Measurements from ENCODE around the gene RPS13. TPM values are rescaled to one million over a fixed set of nuclear protein-coding genes. Genes with fewer than 3 reads are reported as not detected.
"Not testable (repeated sequence)": the region's sequence is repeated elsewhere in the genome, so short reads cannot be mapped to it uniquely, and the experiment has no call there.

Gene RPS13
- polyA plus RNA-seq: 1,000 to 10,000 TPM; 1,256 to 1,933 TPM

GRCh38 chr11:17077520-17078401 is at the start of gene RPS13:
Gene RPS13 (minus strand): TSS chr11:17077667. CDS start chr11:17077641, 26 bp downstream.
- Histone ChIP-seq H3K9me3 (ENCODE audit: control insufficient read depth in 2 of 2, insufficient read depth in 1 of 2, low read depth in 1 of 2, low read length in 1 of 2) (no peaks in the 10 kb centered on the region), H3K27me3 (ENCODE audit: control insufficient read depth in 1 of 2, insufficient read depth in 2 of 2, low read length in 2 of 2) (no peaks in the 10 kb centered on the region), H3K36me3 (ENCODE audit: control insufficient read depth in 2 of 2, insufficient read depth in 2 of 2, low read length in 1 of 2) (peaks cover 0 to 4% of the 10 kb centered on the region in 2 donors), H3K4me1 (ENCODE audit: control insufficient read depth in 2 of 2, insufficient read depth in 2 of 2, low read length in 1 of 2) (peaks cover 2 to 5% of the 10 kb centered on the region in 2 donors), H3K4me3 (ENCODE audit: low read depth in 1 of 2, low read length in 2 of 2) (peak within 1 kb of the TSS; percentile 76 to 93), H3K27ac (ENCODE audit: low read depth in 2 of 2, low read length in 1 of 2) (peak within 1 kb of the TSS; percentile 84 to 89)
- 0 to 1% methylated on average over 55 of the region's 55 CpGs for WGBS, 2 donors

GRCh38 chr11:17121981-17122380 is 44.5 kb upstream of the RPS13 start:
- Histone ChIP-seq H3K36me3 (ENCODE audit: control insufficient read depth in 2 of 2, insufficient read depth in 2 of 2, low read length in 1 of 2) (no peaks in the 10 kb centered on the region), H3K9me3 (ENCODE audit: control insufficient read depth in 2 of 2, insufficient read depth in 1 of 2, low read depth in 1 of 2, low read length in 1 of 2) (no peaks in the 10 kb centered on the region), H3K27me3 (ENCODE audit: control insufficient read depth in 1 of 2, insufficient read depth in 2 of 2, low read length in 2 of 2) (no peaks in the 10 kb centered on the region), H3K27ac (ENCODE audit: low read depth in 2 of 2, low read length in 1 of 2) (no peak overlapping the region), H3K4me3 (ENCODE audit: low read depth in 1 of 2, low read length in 2 of 2) (no peak overlapping the region), H3K4me1 (ENCODE audit: control insufficient read depth in 2 of 2, insufficient read depth in 2 of 2, low read length in 1 of 2) (no peaks in the 10 kb centered on the region)
- WGBS, 2 donors: 94 to 98% methylated on average over 2 of the region's 2 CpGs

GRCh38 chr11:17117262-17117661 is 39.8 kb upstream of the RPS13 start:
- H3K36me3 ChIP-seq (ENCODE audit: control insufficient read depth in 2 of 2, insufficient read depth in 2 of 2, low read length in 1 of 2): no peaks in the 10 kb centered on the region

GRCh38 chr11:17116117-17116516 is 38.6 kb upstream of the RPS13 start:
- H3K27me3 ChIP-seq (ENCODE audit: control insufficient read depth in 1 of 2, insufficient read depth in 2 of 2, low read length in 2 of 2): no peaks in the 10 kb centered on the region
- no peak overlapping the region for H3K4me3 ChIP-seq (ENCODE audit: low read depth in 1 of 2, low read length in 2 of 2)
- no peaks in the 10 kb centered on the region for H3K4me1 ChIP-seq (ENCODE audit: control insufficient read depth in 2 of 2, insufficient read depth in 2 of 2, low read length in 1 of 2)
- H3K36me3 ChIP-seq (ENCODE audit: control insufficient read depth in 2 of 2, insufficient read depth in 2 of 2, low read length in 1 of 2): no peaks in the 10 kb centered on the region
- no peak overlapping the region for H3K27ac ChIP-seq (ENCODE audit: low read depth in 2 of 2, low read length in 1 of 2)
- WGBS, 2 donors: 75 to 90% methylated on average over 1 of the region's 1 CpG
- no peaks in the 10 kb centered on the region for H3K9me3 ChIP-seq (ENCODE audit: control insufficient read depth in 2 of 2, insufficient read depth in 1 of 2, low read depth in 1 of 2, low read length in 1 of 2)

More at GRCh38 chr11:17117262-17117661, 39.8 kb upstream of the RPS13 start:
- 96 to 97% methylated on average over 4 of the region's 4 CpGs for WGBS, 2 donors
- H3K4me1 ChIP-seq (ENCODE audit: control insufficient read depth in 2 of 2, insufficient read depth in 2 of 2, low read length in 1 of 2): no peaks in the 10 kb centered on the region
- H3K4me3 ChIP-seq (ENCODE audit: low read depth in 1 of 2, low read length in 2 of 2): no peak overlapping the region
- H3K27me3 ChIP-seq (ENCODE audit: control insufficient read depth in 1 of 2, insufficient read depth in 2 of 2, low read length in 2 of 2): no peaks in the 10 kb centered on the region
- no peak overlapping the region for H3K27ac ChIP-seq (ENCODE audit: low read depth in 2 of 2, low read length in 1 of 2)
- H3K9me3 ChIP-seq (ENCODE audit: control insufficient read depth in 2 of 2, insufficient read depth in 1 of 2, low read depth in 1 of 2, low read length in 1 of 2): no peaks in the 10 kb centered on the region

GRCh38 chr11:17107745-17108144 is 30.3 kb upstream of the RPS13 start:
- H3K36me3 ChIP-seq (ENCODE audit: control insufficient read depth in 2 of 2, insufficient read depth in 2 of 2, low read length in 1 of 2); H3K27me3 ChIP-seq (ENCODE audit: control insufficient read depth in 1 of 2, insufficient read depth in 2 of 2, low read length in 2 of 2); H3K4me3 ChIP-seq (ENCODE audit: low read depth in 1 of 2, low read length in 2 of 2); H3K4me1 ChIP-seq (ENCODE audit: control insufficient read depth in 2 of 2, insufficient read depth in 2 of 2, low read length in 1 of 2); H3K27ac ChIP-seq (ENCODE audit: low read depth in 2 of 2, low read length in 1 of 2); H3K9me3 ChIP-seq (ENCODE audit: control insufficient read depth in 2 of 2, insufficient read depth in 1 of 2, low read depth in 1 of 2, low read length in 1 of 2): not testable (repeated sequence)
- 89 to 91% methylated on average over 6 of the region's 6 CpGs for WGBS, 2 donors

- H3K4me1 ChIP-seq (ENCODE audit: control insufficient read depth in 2 of 2, insufficient read depth in 2 of 2, low read length in 1 of 2); H3K36me3 ChIP-seq (ENCODE audit: control insufficient read depth in 2 of 2, insufficient read depth in 2 of 2, low read length in 1 of 2); H3K27ac ChIP-seq (ENCODE audit: low read depth in 2 of 2, low read length in 1 of 2); H3K4me3 ChIP-seq (ENCODE audit: low read depth in 1 of 2, low read length in 2 of 2); H3K27me3 ChIP-seq (ENCODE audit: control insufficient read depth in 1 of 2, insufficient read depth in 2 of 2, low read length in 2 of 2); H3K9me3 ChIP-seq (ENCODE audit: control insufficient read depth in 2 of 2, insufficient read depth in 1 of 2, low read depth in 1 of 2, low read length in 1 of 2): not testable (repeated sequence)
- 94 to 95% methylated on average over 9 of the region's 9 CpGs for WGBS, 2 donors
These were observed 28.1 kb upstream of the RPS13 start for GRCh38 chr11:17105404-17106040.

GRCh38 chr11:17102462-17102861 is 25.0 kb upstream of the RPS13 start:
- H3K9me3 ChIP-seq (ENCODE audit: control insufficient read depth in 2 of 2, insufficient read depth in 1 of 2, low read depth in 1 of 2, low read length in 1 of 2): no peaks in the 10 kb centered on the region
- no peak overlapping the region for H3K4me3 ChIP-seq (ENCODE audit: low read depth in 1 of 2, low read length in 2 of 2)
- no peaks in the 10 kb centered on the region for H3K27me3 ChIP-seq (ENCODE audit: control insufficient read depth in 1 of 2, insufficient read depth in 2 of 2, low read length in 2 of 2)
- no peaks in the 10 kb centered on the region for H3K4me1 ChIP-seq (ENCODE audit: control insufficient read depth in 2 of 2, insufficient read depth in 2 of 2, low read length in 1 of 2)
- H3K27ac ChIP-seq (ENCODE audit: low read depth in 2 of 2, low read length in 1 of 2): no peak overlapping the region
- H3K36me3 ChIP-seq (ENCODE audit: control insufficient read depth in 2 of 2, insufficient read depth in 2 of 2, low read length in 1 of 2): no peaks in the 10 kb centered on the region
- WGBS, 2 donors: 84 to 89% methylated on average over 5 of the region's 5 CpGs

GRCh38 chr11:17098658-17099057 is 21.2 kb upstream of the RPS13 start:
- Histone ChIP-seq H3K9me3 (ENCODE audit: control insufficient read depth in 2 of 2, insufficient read depth in 1 of 2, low read depth in 1 of 2, low read length in 1 of 2) (no peaks in the 10 kb centered on the region), H3K36me3 (ENCODE audit: control insufficient read depth in 2 of 2, insufficient read depth in 2 of 2, low read length in 1 of 2) (no peaks in the 10 kb centered on the region), H3K4me3 (ENCODE audit: low read depth in 1 of 2, low read length in 2 of 2) (no peak overlapping the region), H3K4me1 (ENCODE audit: control insufficient read depth in 2 of 2, insufficient read depth in 2 of 2, low read length in 1 of 2) (no peaks in the 10 kb centered on the region), H3K27me3 (ENCODE audit: control insufficient read depth in 1 of 2, insufficient read depth in 2 of 2, low read length in 2 of 2) (no peaks in the 10 kb centered on the region), H3K27ac (ENCODE audit: low read depth in 2 of 2, low read length in 1 of 2) (no peak overlapping the region)
- WGBS, 2 donors: 94 to 96% methylated on average over 6 of the region's 6 CpGs

- no peaks in the 10 kb centered on the region for H3K36me3 ChIP-seq (ENCODE audit: control insufficient read depth in 2 of 2, insufficient read depth in 2 of 2, low read length in 1 of 2)
- WGBS, 2 donors: 76 to 84% methylated on average over 1 of the region's 1 CpG
- H3K4me3 ChIP-seq (ENCODE audit: low read depth in 1 of 2, low read length in 2 of 2): no peak overlapping the region
- H3K4me1 ChIP-seq (ENCODE audit: control insufficient read depth in 2 of 2, insufficient read depth in 2 of 2, low read length in 1 of 2): no peaks in the 10 kb centered on the region
- H3K9me3 ChIP-seq (ENCODE audit: control insufficient read depth in 2 of 2, insufficient read depth in 1 of 2, low read depth in 1 of 2, low read length in 1 of 2): no peaks in the 10 kb centered on the region
- no peak overlapping the region for H3K27ac ChIP-seq (ENCODE audit: low read depth in 2 of 2, low read length in 1 of 2)
- H3K27me3 ChIP-seq (ENCODE audit: control insufficient read depth in 1 of 2, insufficient read depth in 2 of 2, low read length in 2 of 2): no peaks in the 10 kb centered on the region
These were observed 20.6 kb upstream of the RPS13 start for GRCh38 chr11:17098038-17098437.
